Measurements from ENCODE around the gene PHACTR3.

- no peak for TF ChIP-seq CTCF (IDR thresholded peaks at IDR 0.05 in 2 of 3, conservative IDR thresholded peaks at IDR 0.05 in 1 of 3; ENCODE audit: borderline replicate concordance in 1 of 3, insufficient read depth in 1 of 3, low read depth in 2 of 3, low read length in 2 of 3)
- TF ChIP-seq, protein P1, sequence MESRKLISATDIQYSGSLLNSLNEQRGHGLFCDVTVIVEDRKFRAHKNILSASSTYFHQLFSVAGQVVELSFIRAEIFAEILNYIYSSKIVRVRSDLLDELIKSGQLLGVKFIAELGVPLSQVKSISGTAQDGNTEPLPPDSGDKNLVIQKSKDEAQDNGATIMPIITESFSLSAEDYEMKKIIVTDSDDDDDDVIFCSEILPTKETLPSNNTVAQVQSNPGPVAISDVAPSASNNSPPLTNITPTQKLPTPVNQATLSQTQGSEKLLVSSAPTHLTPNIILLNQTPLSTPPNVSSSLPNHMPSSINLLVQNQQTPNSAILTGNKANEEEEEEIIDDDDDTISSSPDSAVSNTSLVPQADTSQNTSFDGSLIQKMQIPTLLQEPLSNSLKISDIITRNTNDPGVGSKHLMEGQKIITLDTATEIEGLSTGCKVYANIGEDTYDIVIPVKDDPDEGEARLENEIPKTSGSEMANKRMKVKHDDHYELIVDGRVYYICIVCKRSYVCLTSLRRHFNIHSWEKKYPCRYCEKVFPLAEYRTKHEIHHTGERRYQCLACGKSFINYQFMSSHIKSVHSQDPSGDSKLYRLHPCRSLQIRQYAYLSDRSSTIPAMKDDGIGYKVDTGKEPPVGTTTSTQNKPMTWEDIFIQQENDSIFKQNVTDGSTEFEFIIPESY (IDR thresholded peaks at IDR 0.05; ENCODE audit: extremely low read depth, insufficient replicate concordance, low read length) = no peak
- no peak for TF ChIP-seq EGR1 (IDR thresholded peaks at IDR 0.05; ENCODE audit: low read depth)
- TF ChIP-seq POLR2AphosphoS5 (IDR thresholded peaks at IDR 0.05; ENCODE audit: low read depth, low read length) = no peak
- TF ChIP-seq POLR2A (IDR thresholded peaks at IDR 0.05; ENCODE audit: borderline replicate concordance, extremely low read depth, insufficient read depth, insufficient read length) = no peak
- no peak for TF ChIP-seq CEBPB (IDR thresholded peaks at IDR 0.05; ENCODE audit: low read depth)
- TF ChIP-seq TCF7L2 (IDR thresholded peaks at IDR 0.05; ENCODE audit: borderline replicate concordance, extremely low read depth, insufficient read depth, insufficient read length) = no peak
- no peak for TF ChIP-seq YY1 (IDR thresholded peaks at IDR 0.05; ENCODE audit: extremely low read depth, insufficient replicate concordance, low read depth, low read length)
- no peak for TF ChIP-seq EZH2 (IDR thresholded peaks at IDR 0.05)
Observed at GRCh38 chr20:59573837-59574236, 30.5 kb upstream of the PHACTR3 start.

All from HCT116 (cell line).